Measurements from ENCODE around the gene HNF1B. TPM values are rescaled to one million over a fixed set of nuclear protein-coding genes. Genes with fewer than 3 reads are reported as not detected.

HNF1B gene
- polyA plus RNA-seq, 1 experiment: not detected

- ChIA-PET POLR2A (no interaction called here), CTCF (no interaction called here)
- peaks cover 6% of the 10 kb centered on the region for H3K27me3 ChIP-seq (ENCODE audit: control insufficient read depth, insufficient read depth, low read length)
- H3K27ac ChIP-seq (ENCODE audit: low read depth, low read length): no peak overlapping the region
- no peak overlapping the region for H3K4me3 ChIP-seq (ENCODE audit: low read depth, low read length)
- no peak for TF ChIP-seq CTCF (IDR thresholded peaks at IDR 0.05; ENCODE audit: low read depth, low read length)
- no peak for DNase-seq (ENCODE audit: low read depth, low spot score)
- no peaks in the 10 kb centered on the region for H3K9me3 ChIP-seq (ENCODE audit: control insufficient read depth, insufficient read depth, low read length)
Measured at GRCh38 chr17:37755455-37755854, 10.6 kb upstream of the HNF1B start.

DNA sequence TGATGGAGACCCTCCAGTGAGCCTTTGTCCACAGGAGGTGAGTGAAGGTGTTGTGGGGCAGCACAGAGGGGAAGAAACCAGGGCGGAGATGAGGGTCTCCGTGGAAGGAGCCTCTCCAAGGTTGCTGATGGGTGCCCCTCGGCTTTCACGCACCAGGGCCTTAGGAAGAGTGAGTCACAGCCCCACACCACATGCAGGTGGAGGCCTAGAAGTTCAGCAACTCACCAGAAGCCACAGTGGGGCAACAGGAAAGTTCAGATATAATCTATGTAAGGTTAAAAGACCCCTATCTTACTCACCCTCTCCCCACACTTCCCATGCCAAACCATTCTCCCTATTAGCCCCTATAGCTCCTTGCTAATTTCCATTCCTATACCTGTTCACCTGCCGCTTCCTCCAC lies 9.5 kb upstream of the HNF1B start:
- DNase-seq (ENCODE audit: low read depth, low spot score): no peak
- TF ChIP-seq CTCF (IDR thresholded peaks at IDR 0.05; ENCODE audit: low read depth, low read length): no peak
- CTCF ChIA-PET: interaction anchor here (1.3 kb wide), 1 partner anchor 16 kb away, joined by 3 read pairs; no protein-coding TSS in a partner anchor
- Histone ChIP-seq H3K9me3 (ENCODE audit: control insufficient read depth, insufficient read depth, low read length) (no peaks in the 10 kb centered on the region), H3K27ac (ENCODE audit: low read depth, low read length) (no peak overlapping the region), H3K4me3 (ENCODE audit: low read depth, low read length) (no peak overlapping the region), H3K27me3 (ENCODE audit: control insufficient read depth, insufficient read depth, low read length) (peaks cover 6% of the 10 kb centered on the region)
- POLR2A ChIA-PET: no interaction called here

DNA sequence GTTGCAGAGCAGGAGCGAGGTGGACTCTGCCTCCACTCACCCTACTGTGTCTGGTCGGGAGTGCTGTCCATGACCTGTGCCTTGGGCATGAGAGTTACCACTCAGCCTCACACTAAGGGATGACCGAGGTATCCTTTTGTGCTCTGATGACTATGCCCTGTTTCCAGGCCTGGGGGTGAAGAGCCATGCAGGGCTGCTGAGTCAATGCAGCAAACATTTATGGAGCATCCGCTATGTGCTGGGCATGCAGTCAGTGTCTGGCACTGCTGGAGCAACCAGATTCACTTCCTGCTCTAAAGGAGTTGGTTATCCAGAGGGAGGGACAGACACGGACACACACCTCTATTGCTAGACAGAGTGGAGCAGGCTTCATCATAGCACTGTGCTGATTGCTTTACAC lies 7.6 kb upstream of the HNF1B start:
- no peak for TF ChIP-seq CTCF (IDR thresholded peaks at IDR 0.05; ENCODE audit: low read depth, low read length)
- Histone ChIP-seq H3K4me3 (ENCODE audit: low read depth, low read length) (no peak overlapping the region), H3K27me3 (ENCODE audit: control insufficient read depth, insufficient read depth, low read length) (peaks cover 9% of the 10 kb centered on the region), H3K27ac (ENCODE audit: low read depth, low read length) (no peak overlapping the region), H3K9me3 (ENCODE audit: control insufficient read depth, insufficient read depth, low read length) (no peaks in the 10 kb centered on the region)
- ChIA-PET CTCF (no interaction called here), POLR2A (no interaction called here)
- DNase-seq (ENCODE audit: low read depth, low spot score): no peak

DNA sequence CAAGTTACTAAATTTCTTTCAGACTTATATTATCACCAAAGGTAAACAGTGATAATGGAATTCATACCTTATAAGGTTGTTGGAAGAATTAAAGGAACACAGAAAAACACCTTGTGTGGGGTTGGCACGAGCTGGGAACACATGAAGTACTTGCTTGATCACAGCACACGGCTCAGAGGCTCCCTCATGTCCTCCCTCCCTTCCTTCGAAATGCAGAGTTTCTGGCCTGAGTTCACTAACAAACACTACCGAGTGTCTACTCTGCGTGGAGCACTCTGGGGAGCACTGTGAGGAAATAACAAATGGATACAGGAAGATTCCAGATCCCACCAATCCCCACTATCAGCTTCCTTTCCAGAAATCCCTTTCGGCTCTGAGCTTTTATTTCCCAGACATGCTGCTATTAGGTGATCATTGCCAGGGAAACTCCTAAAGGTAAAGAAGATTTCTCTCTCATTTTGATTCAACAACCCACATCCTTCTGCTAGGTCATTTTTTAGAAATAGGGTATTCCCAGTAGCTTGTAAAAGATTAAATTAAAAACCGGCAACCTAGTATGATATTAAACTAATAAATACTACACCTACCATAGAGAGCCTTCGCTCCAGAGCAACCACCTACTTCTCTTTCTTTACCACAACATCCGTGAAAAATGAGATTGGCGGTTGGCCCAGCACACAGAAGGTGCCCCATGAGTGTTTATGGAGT lies 6.1 kb upstream of the HNF1B start:
- TF ChIP-seq CTCF (IDR thresholded peaks at IDR 0.05; ENCODE audit: low read depth, low read length): no peak
- DNase-seq (ENCODE audit: low read depth, low spot score): no peak
- H3K27ac ChIP-seq (ENCODE audit: low read depth, low read length): no peak overlapping the region
- POLR2A ChIA-PET: no interaction called here
- CTCF ChIA-PET: interaction anchor here (0.6 to 1.5 kb wide), 2 partner anchors 8 to 19 kb away, joined by 3 read pairs; no protein-coding TSS in a partner anchor
- no peak overlapping the region for H3K4me3 ChIP-seq (ENCODE audit: low read depth, low read length)
- H3K9me3 ChIP-seq (ENCODE audit: control insufficient read depth, insufficient read depth, low read length): no peaks in the 10 kb centered on the region
- peaks cover 24% of the 10 kb centered on the region for H3K27me3 ChIP-seq (ENCODE audit: control insufficient read depth, insufficient read depth, low read length)

DNA sequence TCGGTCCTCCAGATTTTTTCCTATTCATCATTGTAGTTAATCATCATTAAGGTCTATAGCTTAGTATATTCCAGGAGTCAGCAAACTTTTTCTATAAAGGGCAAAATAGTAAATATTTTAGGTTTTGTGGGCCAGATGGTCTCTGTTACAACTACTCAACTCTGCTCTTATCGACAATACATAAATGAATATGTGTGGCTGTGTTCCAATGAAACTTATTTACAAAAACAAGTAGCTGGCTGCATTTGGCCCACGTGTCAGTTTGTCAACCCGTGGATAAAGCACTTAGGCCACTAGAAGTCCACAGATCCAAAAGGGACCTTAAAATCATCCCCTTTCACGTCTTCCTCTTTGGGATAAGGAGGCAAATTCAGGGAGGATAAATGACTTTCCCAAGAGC lies 5.4 kb upstream of the HNF1B start:
- no peak overlapping the region for H3K27ac ChIP-seq (ENCODE audit: low read depth, low read length)
- no peak for DNase-seq (ENCODE audit: low read depth, low spot score)
- peaks cover 30% of the 10 kb centered on the region for H3K27me3 ChIP-seq (ENCODE audit: control insufficient read depth, insufficient read depth, low read length)
- no peak for TF ChIP-seq CTCF (IDR thresholded peaks at IDR 0.05; ENCODE audit: low read depth, low read length)
- POLR2A ChIA-PET: no interaction called here
- CTCF ChIA-PET: interaction anchor here (1.5 kb wide), 1 partner anchor 20 kb away, joined by 3 read pairs; no protein-coding TSS in a partner anchor
- no peaks in the 10 kb centered on the region; the same call in 1 of the 2 replicates for H3K9me3 ChIP-seq (ENCODE audit: control insufficient read depth, insufficient read depth, low read length)
- H3K4me3 ChIP-seq (ENCODE audit: low read depth, low read length): no peak overlapping the region

All from AG04450 (cell line).